Heart right ventricle (tissue), 16 donors: ENCODE data around the gene KMT5B. TPM values are rescaled to one million over a fixed set of nuclear protein-coding genes. Genes with fewer than 3 reads are reported as not detected.

Source experiments
- ATAC-seq, 8 donors: fragments of 200-7000 bp; cut with Tn5 transposase; one replicate each; pipeline ENCODE4 v1.9.1; 2020; ENCODE audit warnings: mild to moderate bottlenecking in 8 of 8, moderate library complexity in 8 of 8, moderate number of reproducible peaks in 1 of 8
- DNase-seq, 2 donors: peaks; one replicate each; pipeline ENCODE4 v3.0.0-alpha.2; 2020
- H3K27ac ChIP-seq, 10 donors: fragments of 200-600 bp; sonication (generic) in 2 of 10; one replicate each; pipeline versions ENCODE4 v1.5.0 to v1.8.0; 2020 to 2022; ENCODE audit warnings: mild to moderate bottlenecking in 3 of 10
- H3K27me3 ChIP-seq, 7 donors: fragments of 200-600 bp; one replicate each; pipeline ENCODE4 v1.8.0; 2021 to 2022; ENCODE audit warnings: mild to moderate bottlenecking in 2 of 7
- H3K36me3 ChIP-seq, 9 donors: fragments of 200-600 bp; sonication (generic) in 1 of 9; one replicate each; pipeline versions ENCODE4 v1.5.0 to v1.8.0; 2020 to 2022; ENCODE audit warnings: mild to moderate bottlenecking in 2 of 9
- H3K4me1 ChIP-seq, 9 donors: fragments of 200-600 bp; sonication (generic) in 1 of 9; one replicate each; pipeline versions ENCODE4 v1.5.0 to v1.8.0; 2020 to 2022; ENCODE audit warnings: mild to moderate bottlenecking in 4 of 9
- H3K4me3 ChIP-seq, 10 donors: fragments of 200-600 bp; sonication (generic) in 2 of 10; one replicate each; pipeline versions ENCODE4 v1.5.0 to v1.8.0; 2020 to 2022; ENCODE audit warnings: mild to moderate bottlenecking in 7 of 10, moderate library complexity in 2 of 10
- H3K9me3 ChIP-seq, 11 donors: fragments of 200-600 bp in 10 of 11; sonication (generic) in 2 of 11; one replicate each; pipeline versions ENCODE4 v1.5.0 to v1.8.0; 2013 to 2022; ENCODE audit warnings: mild to moderate bottlenecking in 2 of 11, control low read depth in 1 of 11, moderate library complexity in 1 of 11
- WGBS, 2 donors: extraction: QIAGEN DNeasy Blood & Tissue Kit; methylation state at CpG; one replicate each; pipeline ENCODE4 v1.1.7; 2013; ENCODE audit warnings: inconsistent platforms in 1 of 2; 5-methylcytosine and 5-hydroxymethylcytosine counted together
- intact Hi-C, 10 donors: fragments of 100-400 bp; cut with DNase I; formaldehyde crosslinking; loops; one replicate each; pipeline versions ENCODE4 v1.11.1 to v1.14.2; 2022
- polyA plus RNA-seq, 2 donors: library from polyadenylated mRNA; stranded (reverse); fragments of 200-250 nt; gene quantifications; one replicate each; pipeline ENCODE4 v1.2.3, GENCODE V29; 2013
- total RNA-seq, 10 donors: library from RNA; stranded (reverse); fragmentation: NEBNext Ultra II Directional in 3 of 10; extraction: Animal tissue kit (Norgen Biotek cat#: 25700) in 3 of 10; gene quantifications; one replicate each; pipeline versions ENCODE4 v1.2.1 to v1.2.4, GENCODE V29; 2021 to 2023
- TF ChIP-seq, protein P1 (sequence below), 9 donors: fragments of 200-600 bp; sonication (generic) in 2 of 9; IDR thresholded peaks; one replicate each; pipeline versions ENCODE4 v1.5.0 to v1.8.0; 2021 to 2022; ENCODE audit warnings: antibody characterized with exemption in 9 of 9, mild to moderate bottlenecking in 5 of 9, moderate library complexity in 1 of 9
- donor health status: Arrhythmogenic right ventricular cardiomyopathy.
- donor health status: ischemic (EF 13 %, LVEDD 7.1; RV severe dilation, severe dysfunction).
- donor health status: healthy with polysubstance abuse.
- donor health status: DM: no; HTN: yes; CAD: no.
- donor health status: DM: no; HTN: no; CAD: no.
- donor health status: ischemic (EF 25% LVEDD 6.9; RV normal size, moderate dysfunction).
- donor health status: ischemic (EF 25% LVEDD 5.7; RV mildly dilated, moderate dysfunction).
- donor health status: healthy.
- donor health status: DM: yes; HTN: yes; CAD: no.
- donor health status: Ischemic cardiomyopathy.
- donor health status: ischemic (EF 35%, LVEDD 5.7; RV mildly dilated, moderate dysfunction).
- donor health status: nonischemic (EF 11% LVEDD 7.7; RV severe dilation, severe dysfunction).
- donor health status: DM: yes; HTN: yes; CAD: no.
- donor health status: PGD.
- donor health status: ischemic (EF 29% LVEDD 5.4; RV normal size, mild dysfunction).
- donor health status: nonischemic (EF 23%, LVEDD 6.1; RV moderate dilation, normal function).

Gene KMT5B
- total and polyA plus RNA-seq, 12 donors = 10.5 to 37.1 (median 29.6) TPM

DNA sequence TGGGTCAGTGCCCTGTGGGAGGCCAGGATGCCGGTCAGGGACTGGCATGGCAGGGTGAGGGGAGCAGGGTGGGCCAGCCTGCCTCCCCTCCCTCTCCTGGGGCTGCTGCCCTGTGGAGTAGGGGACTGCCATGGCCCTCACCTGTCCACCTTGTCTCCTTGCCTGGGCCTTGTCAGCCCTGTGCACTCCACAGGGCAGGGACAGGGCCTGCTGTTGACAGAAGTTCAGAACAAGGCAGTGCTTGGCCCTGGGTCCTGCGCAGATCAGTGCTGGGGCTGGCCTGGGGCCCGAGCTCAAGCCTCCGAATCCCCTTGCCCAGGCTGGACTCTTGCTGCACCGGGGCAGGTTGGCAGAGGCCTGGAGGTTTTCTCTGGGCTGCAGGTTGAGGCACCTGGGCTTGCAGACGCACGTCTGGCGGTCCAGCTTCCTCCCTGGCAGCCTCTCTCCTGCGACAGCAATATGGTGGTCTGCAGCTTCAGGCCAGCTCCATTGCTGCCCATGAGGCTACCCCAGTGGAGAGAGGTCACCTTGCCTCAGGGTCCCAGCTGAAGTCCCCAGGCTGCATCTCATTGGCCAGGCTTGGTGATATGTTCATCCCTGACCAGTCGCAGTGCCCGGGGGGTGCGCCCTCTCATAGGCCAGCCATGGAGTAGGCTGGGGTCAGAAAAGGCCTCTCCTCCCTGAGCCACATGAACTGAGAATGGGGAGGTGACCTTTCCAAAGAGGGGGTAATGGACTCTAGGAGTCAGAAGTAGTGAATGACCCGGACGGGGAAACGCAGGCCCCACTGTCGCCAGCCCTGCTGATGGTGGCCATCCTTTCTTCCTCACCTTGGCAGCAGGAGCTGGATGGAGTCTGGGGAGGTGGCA, 70.4 kb downstream of the KMT5B start:
- Histone ChIP-seq H3K4me3 (no peak overlapping the region), H3K36me3 (no peaks in the 10 kb centered on the region), H3K27me3 (no peaks in the 10 kb centered on the region), H3K27ac (no peak overlapping the region), H3K9me3 (no peaks in the 10 kb centered on the region), H3K4me1 (peaks cover 11 to 49% (median 24%) of the 10 kb centered on the region in 9 donors)
- intact Hi-C loops = no loop called here
- TF ChIP-seq, protein P1, sequence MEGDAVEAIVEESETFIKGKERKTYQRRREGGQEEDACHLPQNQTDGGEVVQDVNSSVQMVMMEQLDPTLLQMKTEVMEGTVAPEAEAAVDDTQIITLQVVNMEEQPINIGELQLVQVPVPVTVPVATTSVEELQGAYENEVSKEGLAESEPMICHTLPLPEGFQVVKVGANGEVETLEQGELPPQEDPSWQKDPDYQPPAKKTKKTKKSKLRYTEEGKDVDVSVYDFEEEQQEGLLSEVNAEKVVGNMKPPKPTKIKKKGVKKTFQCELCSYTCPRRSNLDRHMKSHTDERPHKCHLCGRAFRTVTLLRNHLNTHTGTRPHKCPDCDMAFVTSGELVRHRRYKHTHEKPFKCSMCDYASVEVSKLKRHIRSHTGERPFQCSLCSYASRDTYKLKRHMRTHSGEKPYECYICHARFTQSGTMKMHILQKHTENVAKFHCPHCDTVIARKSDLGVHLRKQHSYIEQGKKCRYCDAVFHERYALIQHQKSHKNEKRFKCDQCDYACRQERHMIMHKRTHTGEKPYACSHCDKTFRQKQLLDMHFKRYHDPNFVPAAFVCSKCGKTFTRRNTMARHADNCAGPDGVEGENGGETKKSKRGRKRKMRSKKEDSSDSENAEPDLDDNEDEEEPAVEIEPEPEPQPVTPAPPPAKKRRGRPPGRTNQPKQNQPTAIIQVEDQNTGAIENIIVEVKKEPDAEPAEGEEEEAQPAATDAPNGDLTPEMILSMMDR (IDR thresholded peaks at IDR 0.05) = no peak
- 88 to 91% methylated on average over 16 of the region's 16 CpGs for WGBS, 2 donors
- DNase-seq = no peak
- no peak for ATAC-seq

DNA sequence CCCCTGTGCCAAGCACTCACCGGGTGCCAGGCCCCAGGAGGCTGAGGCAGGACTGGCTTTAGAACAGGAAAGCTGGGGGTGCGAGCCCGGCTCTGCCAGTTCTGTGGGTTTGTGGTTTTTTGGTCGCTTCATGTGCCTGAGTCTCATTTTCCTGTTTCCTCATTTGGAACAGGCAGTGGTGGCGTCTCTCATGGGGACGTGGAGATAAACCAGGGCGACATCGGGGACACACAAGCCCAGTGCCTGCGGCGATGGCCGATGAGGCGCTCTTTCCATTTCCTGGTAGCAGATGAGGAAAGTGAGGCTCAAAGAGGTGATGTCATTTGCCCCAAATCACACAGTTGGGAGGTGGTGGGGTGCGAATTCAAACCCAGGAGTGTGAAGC, 71.1 kb downstream of the KMT5B start:
- H3K4me1 ChIP-seq = peaks cover 8 to 43% (median 19%) of the 10 kb centered on the region in 9 donors
- no peak overlapping the region for H3K4me3 ChIP-seq
- ATAC-seq (peak in 1 of 8 donors; percentile 7), DNase-seq (peak in 1 of 2 donors; percentile 35)
- H3K27me3 ChIP-seq = no peaks in the 10 kb centered on the region
- WGBS, 2 donors = 67 to 76% methylated on average over 13 of the region's 13 CpGs
- no peaks in the 10 kb centered on the region for H3K9me3 ChIP-seq
- TF ChIP-seq, protein P1 (IDR thresholded peaks at IDR 0.05) = no peak
- no peak overlapping the region for H3K27ac ChIP-seq
- intact Hi-C loops = no loop called here
- H3K36me3 ChIP-seq = no peaks in the 10 kb centered on the region

DNA sequence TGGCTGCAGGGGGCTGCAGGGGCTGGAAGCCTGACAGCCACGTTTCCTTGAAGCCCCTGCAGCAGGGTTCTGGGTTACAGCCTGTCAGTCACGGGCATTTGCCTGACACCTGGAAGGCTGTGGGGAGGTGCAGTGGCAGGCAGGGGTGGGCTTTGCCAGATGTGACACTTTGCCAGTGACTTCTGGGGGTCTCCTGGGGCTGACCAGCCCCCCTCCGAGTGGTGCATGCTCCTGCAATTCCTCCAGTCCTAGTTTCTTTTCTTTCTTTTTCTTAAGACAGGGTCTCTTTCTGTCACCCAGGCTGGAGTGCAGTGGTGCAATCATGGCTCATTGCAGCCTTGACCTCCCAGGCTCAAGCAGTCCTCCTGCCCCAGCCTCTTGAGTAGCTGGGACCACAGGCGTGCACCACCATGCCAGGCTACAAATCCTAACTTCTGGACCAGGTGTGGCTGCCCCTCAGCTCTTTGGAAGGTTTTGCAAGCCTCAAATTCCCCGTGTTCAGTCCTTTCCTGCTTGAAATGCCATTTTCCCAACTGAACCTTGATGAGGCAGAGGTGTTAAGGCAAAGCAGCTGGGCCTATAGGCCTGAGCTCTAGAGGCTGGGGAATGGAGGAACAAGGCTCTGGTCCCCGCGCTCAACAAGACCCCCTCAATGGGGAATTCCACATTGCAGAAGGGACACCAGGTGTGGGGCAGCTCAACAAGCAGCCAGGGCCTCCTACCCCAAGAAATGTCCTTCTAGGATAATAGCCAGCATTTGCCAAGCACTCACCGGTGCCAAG, 71.7 kb downstream of the KMT5B start:
- intact Hi-C loops = no loop called here
- peaks cover 3 to 37% (median 13%) of the 10 kb centered on the region in 9 donors for H3K4me1 ChIP-seq
- DNase-seq = no peak
- 82 to 86% methylated on average over 8 of the region's 8 CpGs for WGBS, 2 donors
- no peak overlapping the region for H3K4me3 ChIP-seq
- ATAC-seq = no peak
- H3K27ac ChIP-seq = no peak overlapping the region
- H3K9me3 ChIP-seq = no peaks in the 10 kb centered on the region
- TF ChIP-seq, protein P1 (IDR thresholded peaks at IDR 0.05) = no peak
- no peaks in the 10 kb centered on the region for H3K36me3 ChIP-seq
- H3K27me3 ChIP-seq = no peaks in the 10 kb centered on the region

DNA sequence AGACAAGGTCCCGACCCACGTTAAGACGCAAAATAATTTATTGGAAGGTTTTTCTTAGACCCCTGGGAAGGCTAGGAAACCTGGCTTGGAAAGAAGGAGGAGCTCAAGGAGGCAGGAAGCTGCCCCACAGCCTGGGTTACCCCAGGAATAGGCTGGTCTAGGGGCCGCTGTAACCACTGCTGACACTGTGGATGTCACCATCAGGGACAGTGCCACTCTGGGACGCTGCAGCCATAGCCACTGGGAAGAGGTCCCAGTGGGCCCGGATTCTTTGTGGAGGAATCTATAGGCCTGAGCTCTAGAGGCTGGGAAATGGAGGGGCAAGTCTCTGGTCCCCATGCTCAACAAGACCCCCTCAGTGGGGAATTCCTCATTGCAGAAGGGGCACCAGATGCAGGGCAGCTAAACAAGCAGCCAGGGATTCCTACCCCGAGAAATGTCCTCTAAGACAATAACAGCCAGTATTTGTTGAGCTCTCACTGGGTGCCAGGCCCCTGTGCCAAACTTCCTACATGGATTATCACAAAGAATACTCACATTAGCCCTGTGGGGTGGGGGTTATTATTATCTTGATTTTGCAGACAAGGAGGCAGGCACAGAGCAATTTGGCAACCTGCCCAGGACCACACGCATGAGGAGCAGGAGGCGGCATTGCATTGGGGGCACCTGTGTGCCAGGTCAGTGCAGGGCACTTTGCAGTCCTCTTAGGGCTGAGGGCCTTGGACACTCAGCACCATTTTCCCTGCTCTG, 72.4 kb downstream of the KMT5B start:
- no peaks in the 10 kb centered on the region for H3K36me3 ChIP-seq
- H3K27ac ChIP-seq = no peak overlapping the region
- H3K4me1 ChIP-seq = peaks cover 0 to 30% (median 6%) of the 10 kb centered on the region in 9 donors
- 80 to 81% methylated on average over 9 of the region's 9 CpGs for WGBS, 2 donors
- intact Hi-C loops = no loop called here
- TF ChIP-seq, protein P1 (IDR thresholded peaks at IDR 0.05) = no peak
- H3K27me3 ChIP-seq = no peaks in the 10 kb centered on the region
- no peak overlapping the region for H3K4me3 ChIP-seq
- DNase-seq = no peak
- no peak for ATAC-seq
- H3K9me3 ChIP-seq = no peaks in the 10 kb centered on the region
